GM06990 (cell line): ENCODE results near the gene PHGDH.
"Not testable (repeated sequence)": the region's sequence is repeated elsewhere in the genome, so short reads cannot be mapped to it uniquely, and the experiment has no call there.

Experiments used
- DNase-seq: peaks from one replicate; pipeline ENCODE4 v3.0.0-alpha.2; 2011; ENCODE audit not compliant: insufficient read length; ENCODE audit errors: extremely low read depth
- H3K27me3 ChIP-seq: replicated peaks from 2 replicates; pipeline ENCODE4 v1.6.0; 2011; ENCODE audit warnings: low read length; ENCODE audit not compliant: control insufficient read depth, insufficient read depth
- H3K36me3 ChIP-seq: 2 replicates; pipeline ENCODE4 v1.5.1; 2011; ENCODE audit warnings: low read length; ENCODE audit not compliant: control insufficient read depth, insufficient read depth
- H3K4me3 ChIP-seq: replicated peaks from 2 replicates; pipeline ENCODE4 v1.5.1; 2011; ENCODE audit warnings: low read depth, mild to moderate bottlenecking, control low read depth, low read length
- TF ChIP-seq, protein P1 (sequence below): IDR thresholded peaks from 2 replicates; pipeline ENCODE4 v1.5.1; 2011; ENCODE audit warnings: low read length, control low read depth, mild to moderate bottlenecking, inconsistent platforms; ENCODE audit not compliant: insufficient read depth, poor library complexity, severe bottlenecking

The PHGDH gene

DNA sequence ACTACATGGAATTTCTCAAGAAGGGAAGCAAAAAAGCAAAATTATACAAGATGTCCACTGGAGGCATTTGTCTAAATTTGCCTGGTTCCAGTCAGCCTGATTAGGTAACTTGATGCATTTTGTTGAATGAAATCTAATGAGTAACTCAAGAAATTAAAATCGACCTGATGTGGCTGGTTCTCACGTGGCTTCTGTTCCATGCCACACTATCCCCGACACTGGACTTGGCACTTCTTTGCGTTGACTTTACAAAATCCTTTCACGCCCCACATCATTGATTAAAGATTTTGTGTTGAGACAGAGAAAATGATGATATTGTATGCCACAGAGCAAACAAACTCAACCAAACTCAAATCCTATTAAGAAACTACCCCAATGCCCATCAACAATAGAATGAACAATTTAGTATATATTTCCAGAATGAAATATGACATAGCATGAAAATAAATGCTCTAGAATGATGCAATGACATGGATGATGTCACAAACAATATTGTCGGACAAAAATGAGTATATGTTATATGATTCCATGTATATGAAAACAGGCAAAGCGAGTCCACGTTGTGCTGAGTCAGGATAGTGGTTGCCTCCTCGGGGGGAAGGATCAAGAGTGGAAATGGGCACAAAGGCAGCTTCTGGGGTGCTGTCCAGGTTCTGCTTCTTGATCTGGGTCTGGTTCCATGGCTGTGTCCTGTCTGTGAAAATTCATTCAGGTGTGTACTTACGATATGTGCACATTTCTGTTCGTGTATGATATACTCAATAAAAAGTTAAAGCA, 69.9 kb downstream of the PHGDH start:
- Histone ChIP-seq H3K4me3 (no peak overlapping the region), H3K36me3 (no peaks in the 10 kb centered on the region), H3K27me3 (peaks cover 2% of the 10 kb centered on the region)
- no peak for DNase-seq
- TF ChIP-seq, protein P1, sequence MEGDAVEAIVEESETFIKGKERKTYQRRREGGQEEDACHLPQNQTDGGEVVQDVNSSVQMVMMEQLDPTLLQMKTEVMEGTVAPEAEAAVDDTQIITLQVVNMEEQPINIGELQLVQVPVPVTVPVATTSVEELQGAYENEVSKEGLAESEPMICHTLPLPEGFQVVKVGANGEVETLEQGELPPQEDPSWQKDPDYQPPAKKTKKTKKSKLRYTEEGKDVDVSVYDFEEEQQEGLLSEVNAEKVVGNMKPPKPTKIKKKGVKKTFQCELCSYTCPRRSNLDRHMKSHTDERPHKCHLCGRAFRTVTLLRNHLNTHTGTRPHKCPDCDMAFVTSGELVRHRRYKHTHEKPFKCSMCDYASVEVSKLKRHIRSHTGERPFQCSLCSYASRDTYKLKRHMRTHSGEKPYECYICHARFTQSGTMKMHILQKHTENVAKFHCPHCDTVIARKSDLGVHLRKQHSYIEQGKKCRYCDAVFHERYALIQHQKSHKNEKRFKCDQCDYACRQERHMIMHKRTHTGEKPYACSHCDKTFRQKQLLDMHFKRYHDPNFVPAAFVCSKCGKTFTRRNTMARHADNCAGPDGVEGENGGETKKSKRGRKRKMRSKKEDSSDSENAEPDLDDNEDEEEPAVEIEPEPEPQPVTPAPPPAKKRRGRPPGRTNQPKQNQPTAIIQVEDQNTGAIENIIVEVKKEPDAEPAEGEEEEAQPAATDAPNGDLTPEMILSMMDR, result no peak

DNA sequence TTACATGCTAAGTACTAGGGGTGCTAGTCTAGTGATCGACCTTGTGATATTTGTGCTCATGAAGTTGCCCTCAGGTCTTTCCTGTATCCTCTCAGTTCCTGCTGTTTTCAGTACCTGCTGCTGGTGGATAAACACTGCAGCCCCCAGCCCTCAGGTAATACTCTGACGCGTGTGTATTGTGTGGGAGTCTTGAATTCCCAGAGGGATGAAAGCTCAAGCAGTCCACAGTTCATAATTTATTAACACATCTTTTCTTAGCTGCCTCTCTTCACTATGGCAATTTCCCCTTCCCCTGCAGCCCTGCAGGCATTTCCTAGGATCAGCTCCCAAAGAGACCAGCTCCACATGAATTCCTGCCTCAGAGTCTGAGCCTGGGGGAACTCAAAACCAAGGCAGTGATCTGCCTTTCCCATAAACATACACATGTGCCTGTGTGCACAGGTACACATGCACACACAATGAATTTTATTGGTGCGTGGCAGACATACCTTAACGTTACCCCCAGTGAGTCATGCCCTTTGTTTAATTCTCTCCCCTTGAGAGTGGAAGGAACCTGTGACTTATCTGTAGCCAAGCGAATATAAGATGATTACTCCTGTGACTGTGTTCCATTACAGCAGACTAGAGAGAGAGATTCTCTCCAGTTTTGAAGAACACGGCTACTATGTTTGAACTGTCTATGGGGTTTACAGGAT, 71.0 kb downstream of the PHGDH start:
- DNase-seq, result no peak
- Histone ChIP-seq H3K4me3 (no peak overlapping the region), H3K36me3 (no peaks in the 10 kb centered on the region), H3K27me3 (peaks cover 2% of the 10 kb centered on the region)
- TF ChIP-seq, protein P1, result no peak

DNA sequence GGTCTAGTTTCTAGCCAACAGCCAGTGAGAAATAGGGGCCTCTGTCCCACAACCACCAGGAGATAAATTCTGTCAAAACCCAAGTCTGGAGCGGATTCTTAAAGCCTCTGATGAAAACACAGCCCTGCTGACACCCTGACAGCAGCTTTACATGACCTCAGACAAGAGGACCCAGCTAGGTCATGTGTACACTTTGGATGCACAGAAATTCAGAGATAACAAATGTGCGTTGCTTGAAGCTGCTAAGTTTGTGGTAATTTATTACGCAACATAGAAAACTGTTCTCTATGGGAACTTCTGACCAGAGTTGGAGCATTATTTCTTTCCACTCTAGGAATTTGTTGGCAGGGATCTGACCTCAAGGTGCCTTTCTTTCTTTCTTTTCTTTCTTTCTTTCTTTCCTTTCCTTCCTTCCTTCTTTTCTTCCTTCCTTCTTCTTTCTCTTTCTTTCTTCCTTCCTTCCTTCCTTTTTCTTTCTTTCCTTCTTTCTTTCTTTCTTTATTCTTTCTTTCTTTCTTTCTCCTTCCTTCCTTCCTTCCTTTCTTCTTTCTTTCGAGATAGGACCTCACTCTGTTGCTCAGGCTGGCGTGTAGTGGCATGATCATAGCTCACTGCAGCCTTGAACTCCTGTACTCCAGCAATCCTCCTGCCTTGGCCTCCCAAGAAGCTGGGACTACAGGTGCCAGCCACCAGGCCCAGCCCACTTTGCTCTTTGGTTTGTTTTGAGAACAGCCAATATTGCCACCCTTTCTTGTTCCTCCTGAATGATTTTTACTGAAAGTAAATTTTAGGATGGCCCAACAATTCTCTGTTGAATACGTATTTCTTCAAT, 71.8 kb downstream of the PHGDH start:
- no peak for DNase-seq
- Histone ChIP-seq H3K36me3 (no peaks in the 10 kb centered on the region), H3K4me3 (no peak overlapping the region), H3K27me3 (peaks cover 2% of the 10 kb centered on the region)
- TF ChIP-seq, protein P1, result no peak

DNA sequence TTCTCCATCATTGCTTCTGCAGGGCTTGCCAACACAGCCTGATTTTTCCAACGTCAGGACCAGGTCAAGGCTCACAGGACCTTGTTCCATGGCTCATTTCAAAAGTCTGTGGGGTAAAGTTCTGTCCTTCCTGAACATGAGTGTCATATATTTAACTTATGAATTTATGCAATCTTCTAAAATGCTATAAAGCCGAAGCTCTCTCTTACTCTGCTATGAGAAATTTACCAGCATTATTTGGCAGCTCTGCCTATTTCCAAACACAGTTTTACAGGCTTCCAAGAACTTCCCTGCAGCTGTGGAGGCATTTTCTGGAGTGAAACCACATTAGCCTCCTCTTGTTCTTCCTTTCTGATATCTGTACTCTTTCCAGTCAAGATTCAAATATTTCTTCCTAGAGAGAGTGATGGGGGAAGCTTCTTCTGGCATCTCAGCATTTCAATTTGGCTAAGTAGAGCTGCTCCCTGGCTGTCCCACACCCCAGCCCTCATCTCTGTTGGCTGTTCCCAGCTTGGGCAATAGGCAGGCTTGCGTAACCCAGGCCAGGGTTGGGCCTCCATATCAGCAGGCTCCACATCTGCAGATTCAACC, 72.6 kb downstream of the PHGDH start:
- Histone ChIP-seq H3K36me3 (no peaks in the 10 kb centered on the region), H3K4me3 (no peak overlapping the region), H3K27me3 (peaks cover 2% of the 10 kb centered on the region)
- no peak for DNase-seq
- TF ChIP-seq, protein P1, result no peak

DNA sequence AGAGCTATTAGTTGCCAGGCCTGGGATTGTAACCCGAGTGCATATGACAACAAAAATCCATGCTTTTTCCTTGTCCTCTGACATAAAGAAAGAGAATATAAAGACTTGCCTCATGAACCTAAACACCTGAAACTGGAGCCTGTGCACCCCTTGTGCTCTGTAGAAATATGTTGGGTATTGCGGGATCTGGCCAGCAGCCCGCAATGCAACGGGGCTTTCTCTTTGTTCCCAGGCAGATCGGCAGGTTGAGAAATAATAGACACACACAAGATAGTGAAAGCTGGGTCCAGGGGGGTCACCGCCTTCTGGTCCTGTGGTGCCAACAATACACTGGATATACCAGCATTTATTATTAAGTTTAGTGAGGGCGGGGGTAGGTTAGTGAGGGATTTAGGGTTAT, 74.3 kb downstream of the PHGDH start:
- H3K36me3 ChIP-seq, H3K27me3 ChIP-seq, H3K4me3 ChIP-seq, DNase-seq: not testable (repeated sequence)

DNA sequence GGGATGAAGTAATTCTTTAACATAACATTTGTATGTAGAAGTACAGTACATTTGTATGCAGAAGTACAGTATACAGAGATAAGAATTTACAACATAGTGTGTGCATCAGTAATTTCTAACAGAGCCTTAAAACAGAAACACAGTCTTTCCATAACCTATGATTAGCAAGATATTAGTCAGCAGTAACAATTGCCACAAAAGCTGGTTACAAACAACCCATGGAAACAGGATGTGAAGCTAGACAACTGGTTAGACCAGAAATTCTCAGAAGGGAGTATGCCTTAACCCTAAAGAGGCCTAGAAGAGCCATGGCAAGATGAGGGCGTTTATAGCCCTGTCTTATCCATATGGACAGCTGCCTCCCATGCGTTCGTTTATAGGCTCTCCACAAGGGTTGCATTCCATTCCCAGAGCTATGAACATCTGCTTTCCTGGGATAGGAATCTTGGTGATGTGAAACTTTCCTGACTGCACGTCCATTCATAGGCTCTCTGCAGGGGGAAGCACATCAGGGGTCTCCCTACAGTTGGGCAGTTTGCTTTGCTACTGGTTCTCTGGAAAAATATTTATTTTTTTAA, 74.8 kb downstream of the PHGDH start:
- not testable (repeated sequence) for H3K4me3 ChIP-seq, H3K27me3 ChIP-seq, DNase-seq, H3K36me3 ChIP-seq
